HG02852 (cell line): ENCODE data around the gene UGT1A9.

Source experiments
- ATAC-seq: cut with Tn5 transposase; IDR thresholded peaks from one replicate; pipeline ENCODE4 v1.9.1; 2021; ENCODE audit warnings: mild to moderate bottlenecking, moderate library complexity; ENCODE audit not compliant: unreplicated experiment

The UGT1A9 gene

GRCh38 chr2:233792720-233793119, 121.0 kb downstream of the UGT1A9 start:
- ATAC-seq = no peak

- no peak for ATAC-seq
These were observed 121.9 kb downstream of the UGT1A9 start for GRCh38 chr2:233793465-233794127.

GRCh38 chr2:233794128-233794658, 122.5 kb downstream of the UGT1A9 start:
- no peak for ATAC-seq

GRCh38 chr2:233795735-233796171, 124.1 kb downstream of the UGT1A9 start:
- no peak for ATAC-seq

GRCh38 chr2:233796254-233796653, 124.6 kb downstream of the UGT1A9 start:
- ATAC-seq = no peak

GRCh38 chr2:233798335-233799086, 126.8 kb downstream of the UGT1A9 start:
- no peak for ATAC-seq

- ATAC-seq = no peak
These were observed 127.5 kb downstream of the UGT1A9 start for GRCh38 chr2:233799087-233799665.

GRCh38 chr2:233799716-233800115, 128.0 kb downstream of the UGT1A9 start:
- no peak for ATAC-seq

- ATAC-seq = no peak
These were observed 128.5 kb downstream of the UGT1A9 start for GRCh38 chr2:233800208-233800607.

- ATAC-seq = no peak
These were observed 129.8 kb downstream of the UGT1A9 start for GRCh38 chr2:233801357-233802131.

GRCh38 chr2:233802132-233802815, 130.6 kb downstream of the UGT1A9 start:
- no peak for ATAC-seq

GRCh38 chr2:233803292-233803911, 131.7 kb downstream of the UGT1A9 start:
- no peak for ATAC-seq

- ATAC-seq = no peak
These were observed 132.3 kb downstream of the UGT1A9 start for GRCh38 chr2:233803994-233804393.

- no peak for ATAC-seq
These were observed 135.6 kb downstream of the UGT1A9 start for GRCh38 chr2:233807215-233807865.

- no peak for ATAC-seq
These were observed 136.6 kb downstream of the UGT1A9 start for GRCh38 chr2:233807966-233808935.

GRCh38 chr2:233810385-233810784, 138.7 kb downstream of the UGT1A9 start:
- no peak for ATAC-seq

- no peak for ATAC-seq
These were observed 139.4 kb downstream of the UGT1A9 start for GRCh38 chr2:233811087-233811486.

GRCh38 chr2:233811732-233812131, 140.0 kb downstream of the UGT1A9 start:
- ATAC-seq = no peak
